GM19452 (cell line): ENCODE data around the gene FAM20C.

ENCODE experiments used
- ATAC-seq: cut with Tn5 transposase; IDR thresholded peaks from one replicate; pipeline ENCODE4 v1.9.1; 2021; ENCODE audit not compliant: unreplicated experiment

Gene FAM20C

DNA sequence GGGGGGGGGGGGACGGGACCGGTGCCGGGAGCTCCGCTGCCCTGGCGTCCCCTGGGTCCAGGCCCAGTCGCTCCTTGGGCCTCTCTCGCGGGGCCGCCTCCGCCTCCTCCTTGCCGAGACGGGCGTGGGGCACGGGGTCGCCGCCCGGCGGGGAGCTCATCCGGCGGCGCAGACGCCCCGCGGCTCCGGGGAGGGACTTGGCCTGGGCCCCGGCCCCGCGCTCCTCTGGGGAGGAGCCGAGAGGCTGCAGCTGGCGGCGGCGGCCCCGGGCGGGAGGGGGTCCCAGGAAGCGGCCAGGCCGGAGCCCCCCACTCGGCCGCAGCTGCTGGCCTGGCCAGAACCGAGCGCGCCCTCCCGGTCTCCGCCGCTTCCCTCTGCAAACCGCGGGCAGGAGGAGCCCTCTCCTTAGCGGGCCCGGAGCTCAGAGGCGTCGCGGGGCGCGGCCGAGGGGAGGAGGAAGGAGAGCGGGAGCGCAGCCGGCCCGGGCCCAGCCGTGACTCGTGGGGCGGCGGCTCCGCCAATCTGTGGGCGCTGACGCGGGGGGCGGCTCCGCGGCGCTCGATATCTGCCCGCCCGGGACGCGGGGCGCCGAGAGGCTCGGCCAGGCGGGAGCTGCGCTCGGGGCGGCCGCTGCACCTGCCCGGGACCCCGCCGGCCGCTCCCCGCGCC lies at the start of gene FAM20C:
FAM20C (plus strand) TSS at position 591 of the 669 bp plus-strand sequence. CDS start 629 bp downstream, outside the sequence.
- no peak for ATAC-seq

DNA sequence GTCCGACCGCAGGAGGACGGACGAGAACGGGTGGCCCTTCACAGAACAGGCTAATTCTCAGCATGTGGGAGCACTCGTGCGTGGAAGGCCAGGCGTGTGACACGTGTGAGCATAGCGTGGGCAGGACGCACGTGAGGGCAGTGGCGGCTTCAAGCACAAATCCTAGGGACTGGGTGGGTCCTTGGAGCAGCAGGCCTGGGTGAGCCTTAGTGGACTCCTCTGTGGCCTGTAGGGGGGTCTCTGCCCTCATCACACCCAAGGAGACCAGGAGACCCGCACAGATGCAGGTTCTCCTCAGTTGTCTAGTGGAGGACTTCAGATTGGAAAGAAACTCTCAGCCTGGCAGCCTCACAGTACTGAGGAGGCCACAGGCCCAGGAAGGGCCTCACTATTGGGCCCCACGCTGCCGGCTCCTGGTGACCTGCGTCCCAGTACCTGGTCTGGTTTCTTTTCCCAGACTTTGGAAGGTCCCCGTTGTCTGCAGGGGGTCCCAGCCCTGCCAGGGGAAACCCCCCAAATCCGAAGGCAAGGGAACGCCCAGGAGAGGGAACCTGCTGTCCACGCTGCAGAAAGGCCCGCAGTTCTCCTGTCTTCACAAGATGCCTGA lies 49.1 kb upstream of the FAM20C start:
- ATAC-seq = no peak

DNA sequence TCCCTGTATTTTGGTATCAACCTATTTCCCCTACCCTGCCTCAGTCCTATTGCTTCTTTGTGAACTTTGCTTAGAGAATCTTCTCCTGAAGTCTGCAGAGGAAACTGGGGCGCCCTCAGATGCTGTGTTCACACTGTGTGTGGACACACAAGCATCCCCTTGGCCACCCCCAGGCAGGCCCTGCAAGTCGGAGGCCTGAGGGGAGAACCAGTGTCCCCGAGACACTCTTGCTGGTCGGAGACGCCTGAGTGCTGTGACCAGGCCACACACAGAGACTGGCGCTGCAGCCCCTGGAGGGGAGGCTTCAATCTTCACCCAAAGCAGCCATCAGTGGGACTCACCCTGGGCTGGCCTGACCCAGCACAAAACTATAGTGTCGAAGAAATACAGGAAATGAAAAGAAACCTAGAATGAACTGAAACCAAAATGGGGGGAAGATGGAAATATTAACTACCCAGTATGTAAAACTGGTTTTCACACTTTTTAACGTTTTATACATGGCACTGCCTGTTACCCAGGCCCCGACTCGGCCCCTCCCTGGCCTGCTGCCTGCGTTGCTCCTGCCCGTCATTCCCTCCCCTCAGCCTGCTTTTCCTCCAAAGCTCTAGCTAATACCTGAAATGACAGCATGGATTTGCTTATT lies 48.4 kb upstream of the FAM20C start:
- ATAC-seq = peak; percentile 45

DNA sequence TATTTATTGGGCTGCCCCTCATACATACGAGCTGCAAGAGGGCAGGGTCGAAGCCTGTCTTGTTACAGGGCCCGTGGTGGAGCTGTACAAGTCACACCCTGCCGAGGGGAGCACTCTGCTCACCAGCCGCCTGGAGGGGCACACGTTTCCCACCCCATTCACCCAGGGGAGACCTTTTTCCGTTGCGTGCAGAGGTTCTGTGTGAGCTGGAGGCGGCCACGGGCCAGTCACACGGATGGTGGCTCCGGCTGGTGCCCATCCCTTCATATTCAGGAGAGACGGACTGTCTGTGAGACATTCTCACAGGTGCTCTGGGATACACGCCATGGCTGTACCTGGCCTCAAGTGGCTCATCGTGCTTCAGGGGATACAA lies 47.9 kb upstream of the FAM20C start:
- no peak for ATAC-seq

DNA sequence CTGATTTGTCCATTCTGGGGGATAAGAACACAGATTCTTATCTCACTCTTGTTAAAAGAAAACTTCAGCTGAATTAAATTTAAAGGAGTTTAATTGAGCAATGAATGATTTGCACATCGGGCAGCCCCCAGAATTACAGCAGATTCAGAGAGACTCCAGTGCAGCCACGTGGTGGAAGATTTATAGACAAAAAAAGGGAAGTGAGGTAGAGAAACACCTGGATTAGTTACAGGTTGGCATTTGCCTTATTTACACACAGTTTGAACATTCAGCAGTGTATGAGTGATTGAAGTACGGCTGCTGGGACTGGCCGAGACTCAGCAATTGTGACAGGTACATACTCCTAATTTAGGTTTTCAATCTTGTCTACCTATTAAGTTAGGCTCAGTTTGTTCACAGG lies 46.5 kb upstream of the FAM20C start:
- no peak for ATAC-seq

DNA sequence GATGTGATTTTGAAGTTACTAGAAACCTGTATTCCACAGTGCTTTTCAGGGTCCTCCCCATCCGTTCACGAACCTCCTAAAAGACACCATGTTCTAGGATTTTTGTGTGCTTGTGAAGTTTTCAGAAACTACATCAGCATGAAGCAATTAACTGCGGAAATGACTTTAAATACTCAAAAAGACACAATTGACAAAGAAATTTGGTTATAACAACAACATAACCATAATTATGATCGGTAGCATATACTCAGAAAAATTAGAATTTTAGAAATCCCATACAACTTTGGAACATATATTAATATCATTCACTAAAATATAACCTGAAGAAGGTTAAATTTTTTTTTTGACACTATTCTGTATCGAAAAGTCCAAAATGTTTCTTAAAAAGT lies 43.8 kb upstream of the FAM20C start:
- no peak for ATAC-seq

DNA sequence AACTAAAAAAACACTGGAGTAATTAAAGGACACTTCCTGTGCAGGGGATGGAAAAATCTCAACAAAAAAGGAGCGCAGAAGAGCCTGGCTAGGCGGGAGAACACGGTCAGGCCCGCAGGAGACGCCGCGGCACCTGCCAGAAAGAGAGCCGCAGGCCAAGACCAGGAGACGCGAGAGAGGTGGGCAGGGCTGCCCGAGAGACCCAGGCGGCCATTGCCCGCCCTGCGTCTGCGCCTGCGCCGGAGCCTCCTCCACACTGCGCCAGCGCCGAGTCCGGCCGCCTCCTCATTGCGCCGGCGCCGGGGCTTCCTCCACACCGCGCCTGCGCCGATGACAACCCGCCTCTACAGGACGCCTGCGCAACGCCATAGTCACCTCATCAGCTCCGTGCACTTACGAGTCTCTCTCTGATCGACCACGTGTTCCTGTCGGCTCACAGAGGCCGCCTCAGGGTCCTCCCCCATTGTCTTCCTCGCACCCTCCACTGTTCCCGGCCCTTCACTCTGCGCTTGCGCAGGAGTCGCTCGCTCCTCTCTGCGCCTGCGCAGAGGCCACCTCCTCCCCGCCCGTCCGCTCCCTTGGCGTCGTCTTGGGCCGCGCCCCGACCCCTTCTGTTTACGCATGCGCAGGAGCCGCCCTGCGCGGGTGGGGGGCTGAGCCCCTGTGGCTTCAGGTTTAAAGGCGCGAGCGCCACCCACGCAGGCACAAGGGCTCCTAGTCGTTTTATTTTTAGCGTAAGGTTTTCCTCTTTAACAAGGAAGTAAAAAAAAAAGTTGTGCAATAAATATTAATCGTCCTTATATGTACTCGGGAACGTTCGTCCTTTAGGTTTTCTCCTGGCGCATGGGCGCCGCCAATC lies 43.2 kb upstream of the FAM20C start:
- ATAC-seq = peak; percentile 96

DNA sequence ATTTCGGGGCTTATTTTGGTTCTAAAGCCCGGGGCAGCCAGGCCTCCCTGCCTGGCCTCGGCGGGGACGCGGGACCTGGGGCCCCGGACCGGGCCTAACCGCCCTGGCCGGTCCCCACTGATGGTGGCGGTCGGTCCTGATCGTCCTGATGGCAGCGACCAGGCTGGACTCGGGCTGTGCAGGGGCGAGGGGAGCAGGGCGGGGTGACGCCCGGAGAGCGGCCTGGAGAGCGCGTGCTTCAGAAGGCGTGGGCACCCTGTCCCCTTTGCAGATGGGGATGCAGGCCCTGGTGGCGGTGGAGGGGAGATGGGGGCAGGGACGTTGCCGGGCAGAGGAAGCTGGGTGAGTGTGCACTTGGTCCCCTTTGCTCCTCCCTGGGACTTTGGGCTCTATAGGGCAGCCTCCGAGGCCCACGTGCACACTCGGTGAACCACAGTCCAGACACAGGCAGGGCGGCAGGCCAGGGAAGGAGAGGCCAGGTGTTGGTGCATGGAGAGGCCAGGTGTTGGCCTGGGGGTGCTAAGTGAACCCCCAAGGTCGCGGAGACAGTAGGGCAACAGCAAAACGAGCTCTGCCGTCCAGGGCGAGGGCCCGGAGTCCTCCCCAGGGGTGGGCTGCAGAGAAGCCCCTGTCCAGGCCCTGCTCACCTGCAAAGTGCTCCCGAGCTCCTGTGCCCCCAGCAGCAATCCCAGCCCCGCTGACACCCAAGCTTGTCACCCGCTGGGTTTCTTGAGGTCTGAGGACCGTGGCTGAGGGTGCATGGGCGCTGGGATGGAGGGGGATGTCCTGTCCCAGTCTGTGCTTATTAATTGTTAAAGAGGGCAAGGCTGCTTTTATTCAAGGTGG lies 42.4 kb upstream of the FAM20C start:
- peak; percentile 18 for ATAC-seq

DNA sequence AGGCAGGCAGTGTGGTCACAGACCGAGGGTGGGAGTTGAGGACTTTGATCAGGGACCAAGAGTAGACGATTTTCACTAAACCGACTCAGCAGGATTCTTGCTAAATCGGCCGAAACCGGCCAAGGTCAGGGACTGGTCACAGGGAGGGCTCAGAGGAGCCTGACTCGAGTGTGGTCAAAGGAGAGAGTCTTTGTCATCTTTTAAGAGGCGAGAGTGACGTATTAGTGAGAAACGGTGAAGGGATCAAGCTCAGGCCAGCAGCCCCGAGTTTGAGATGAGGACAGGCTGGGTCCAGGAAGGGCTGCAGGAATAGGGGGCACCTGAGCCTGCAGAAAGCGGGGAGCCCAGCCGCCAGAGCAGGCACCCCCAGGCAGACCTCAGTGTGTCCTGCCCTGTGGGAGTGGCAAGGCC lies 41.6 kb upstream of the FAM20C start:
- no peak for ATAC-seq

DNA sequence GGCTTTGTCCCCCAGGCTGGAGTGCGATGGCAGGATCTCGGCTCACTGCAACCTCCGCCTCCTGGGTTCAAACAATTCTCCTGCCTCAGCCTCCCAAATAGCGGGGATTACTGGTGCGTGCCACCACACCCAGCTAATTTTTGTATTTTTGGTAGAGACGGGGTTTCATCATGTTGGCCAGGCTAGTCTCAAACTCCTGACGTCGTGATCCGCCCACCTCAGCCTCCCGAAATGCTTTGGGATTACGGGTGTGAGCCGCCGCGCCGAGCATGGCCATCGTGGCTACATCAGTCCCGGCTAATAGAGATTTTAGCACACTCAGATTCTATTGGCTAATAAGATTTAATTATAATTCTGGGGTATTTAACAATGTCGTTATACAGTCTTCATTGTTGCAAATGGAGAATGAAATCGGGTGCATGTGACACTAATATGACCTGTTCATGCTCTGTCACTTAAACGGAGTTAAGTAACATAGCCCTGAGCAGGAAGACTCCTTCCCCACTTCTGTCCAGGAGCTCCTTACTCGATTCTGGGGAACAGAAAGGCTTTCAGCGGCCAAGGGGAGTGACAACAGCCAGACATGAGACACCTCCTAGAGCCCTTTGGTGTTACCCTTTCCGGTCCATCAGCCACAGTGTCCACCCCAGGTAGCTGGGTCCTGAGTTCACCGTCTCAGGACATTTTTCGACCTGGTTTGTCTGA lies 40.9 kb upstream of the FAM20C start:
- ATAC-seq = no peak

DNA sequence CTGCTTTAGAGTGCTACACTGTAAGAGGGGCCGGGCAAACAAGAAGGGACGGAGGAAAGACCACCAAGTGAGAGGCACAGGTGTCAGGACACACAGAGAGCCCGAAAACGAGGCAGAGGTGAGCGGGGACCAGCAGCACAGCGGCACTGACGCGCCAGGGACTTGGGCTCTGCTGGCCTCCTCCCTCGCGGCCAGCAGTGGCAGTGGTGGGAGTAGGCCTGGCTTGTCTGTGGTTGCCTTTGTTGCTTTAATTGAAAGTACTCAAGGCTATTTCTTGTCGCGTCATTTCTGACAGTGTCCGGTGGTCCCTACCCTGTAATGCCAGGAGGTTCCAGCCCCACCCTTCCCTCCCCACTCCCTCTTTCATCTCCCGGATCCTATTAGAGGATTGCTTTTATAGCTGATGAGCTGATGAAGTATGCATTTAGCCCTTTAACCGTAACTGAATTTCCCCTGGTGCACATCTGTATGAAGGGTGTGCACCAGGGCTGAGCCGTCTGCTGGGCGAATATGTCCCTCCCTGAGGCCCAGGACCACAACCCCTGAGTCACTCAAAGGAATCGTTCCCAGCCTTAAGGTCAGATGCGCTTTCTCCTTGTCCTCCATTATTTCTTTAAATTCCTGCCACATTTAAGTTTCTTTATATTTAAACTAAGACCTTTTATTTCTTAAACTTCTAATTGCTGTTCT lies 39.5 kb upstream of the FAM20C start:
- no peak for ATAC-seq

DNA sequence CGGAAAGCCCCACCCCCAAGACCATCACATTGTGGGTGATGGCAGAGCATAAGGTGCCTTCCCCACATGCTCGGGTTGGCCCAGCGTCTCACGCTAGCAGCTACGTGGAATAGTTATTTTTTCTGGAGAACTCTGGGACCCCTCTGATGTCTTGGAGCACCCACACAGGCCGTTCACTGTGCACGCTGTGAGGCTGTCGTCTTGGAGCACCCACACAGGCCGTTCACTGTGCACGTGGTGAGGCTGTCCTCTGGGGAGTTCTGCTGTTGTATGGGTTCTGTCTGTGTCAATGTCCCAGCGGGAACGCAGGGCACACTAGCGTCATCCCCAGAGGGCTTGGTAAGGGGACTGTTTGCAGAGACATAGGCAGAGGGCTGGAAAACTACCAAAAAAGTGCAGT lies 38.8 kb upstream of the FAM20C start:
- ATAC-seq = no peak

DNA sequence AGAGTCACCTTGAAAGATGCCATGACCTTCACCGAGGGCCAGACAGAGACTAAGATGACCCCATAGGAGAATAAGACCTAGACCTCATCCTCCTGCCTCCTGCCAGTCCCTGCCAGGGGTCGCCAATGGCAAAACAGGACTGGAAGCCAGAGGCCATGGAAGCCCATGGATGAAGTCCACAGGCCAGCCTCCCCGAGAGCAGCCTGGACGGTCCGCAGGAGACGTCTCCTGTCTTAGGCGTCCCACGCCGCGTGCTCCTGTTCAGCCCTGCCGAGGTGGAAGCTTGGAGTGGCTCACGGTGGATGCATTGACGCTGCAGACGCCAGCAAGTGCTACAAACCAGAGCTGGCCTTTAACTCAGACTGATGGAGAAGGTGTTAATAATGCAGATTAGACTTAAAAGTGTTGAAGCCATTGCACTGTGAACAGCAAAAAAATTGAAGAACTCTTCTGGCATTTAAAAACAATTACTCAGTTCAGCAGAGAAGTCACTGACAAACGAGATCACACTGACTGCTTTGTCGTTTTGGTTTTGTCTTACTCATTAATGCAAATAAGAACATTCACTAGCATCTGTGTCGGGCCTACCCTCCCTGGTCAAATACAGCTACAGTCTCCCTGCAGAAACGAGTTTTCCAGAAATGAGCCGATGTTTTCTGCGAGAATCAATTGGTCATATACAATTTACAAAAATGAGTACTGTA lies 38.1 kb upstream of the FAM20C start:
- ATAC-seq = no peak

DNA sequence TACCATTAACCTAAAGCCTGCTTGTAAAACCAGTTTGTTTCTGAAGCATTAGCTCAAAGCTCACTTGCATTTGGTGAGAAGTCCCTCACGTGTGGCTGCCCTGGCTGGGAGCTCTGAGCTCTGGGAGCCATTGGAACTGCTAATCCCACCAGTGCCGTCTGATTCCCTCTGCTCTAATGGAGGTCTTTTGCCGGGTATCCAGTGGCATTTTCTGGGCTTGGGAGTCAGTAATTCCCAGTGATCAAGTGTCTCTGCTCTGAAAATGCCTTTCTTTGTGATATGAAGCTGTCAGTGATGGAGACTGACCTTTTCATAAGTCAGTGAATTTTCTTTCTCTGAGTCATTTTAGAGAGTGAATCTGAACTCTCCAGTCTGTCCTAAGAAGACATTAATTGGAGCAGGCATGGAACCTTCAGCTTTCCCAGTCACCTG lies 36.9 kb upstream of the FAM20C start:
- ATAC-seq = no peak

DNA sequence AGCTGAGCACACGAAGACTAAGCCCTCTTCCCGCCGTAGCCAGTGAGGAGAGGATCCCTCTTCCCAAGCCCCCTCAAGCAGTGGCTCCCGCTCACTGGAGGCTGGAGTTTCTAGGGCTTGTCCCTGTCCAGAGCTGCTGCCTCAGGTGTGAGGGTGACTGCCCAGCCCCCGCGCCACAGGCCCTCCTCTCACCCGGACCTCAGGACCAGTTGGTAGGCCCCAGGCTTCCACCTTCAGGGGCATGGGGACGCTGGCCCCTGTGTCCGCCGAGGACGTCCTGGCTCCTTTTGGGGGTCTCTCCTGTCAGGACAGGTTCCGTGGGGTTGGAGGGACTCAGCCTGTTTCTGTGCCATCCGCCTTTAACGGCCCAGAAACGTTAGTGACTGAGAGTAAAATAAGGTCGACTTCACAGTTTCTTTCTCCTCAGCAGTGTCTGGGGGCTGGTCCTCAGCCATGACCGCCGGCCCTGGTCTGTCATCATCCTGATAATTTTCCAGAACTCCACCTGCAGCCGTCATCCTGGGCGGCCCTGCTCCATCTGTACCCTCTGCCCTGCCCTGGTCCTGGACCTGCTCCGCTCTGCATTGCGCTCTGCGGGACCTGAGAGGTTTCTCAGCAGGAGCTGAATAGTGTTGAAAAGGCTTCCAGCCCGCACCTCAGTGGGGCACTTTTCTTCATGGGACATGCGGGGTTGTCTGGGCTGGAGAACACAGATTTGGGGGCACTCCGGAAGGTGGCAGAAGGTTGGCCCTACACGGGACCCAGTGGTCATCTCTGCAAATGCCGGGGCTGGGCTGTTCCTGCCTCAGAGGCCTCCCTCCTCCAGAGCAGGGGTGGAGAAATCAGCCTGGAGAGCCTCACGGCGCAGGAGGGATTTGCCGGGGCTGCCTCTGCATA lies 36.0 kb upstream of the FAM20C start:
- no peak for ATAC-seq

DNA sequence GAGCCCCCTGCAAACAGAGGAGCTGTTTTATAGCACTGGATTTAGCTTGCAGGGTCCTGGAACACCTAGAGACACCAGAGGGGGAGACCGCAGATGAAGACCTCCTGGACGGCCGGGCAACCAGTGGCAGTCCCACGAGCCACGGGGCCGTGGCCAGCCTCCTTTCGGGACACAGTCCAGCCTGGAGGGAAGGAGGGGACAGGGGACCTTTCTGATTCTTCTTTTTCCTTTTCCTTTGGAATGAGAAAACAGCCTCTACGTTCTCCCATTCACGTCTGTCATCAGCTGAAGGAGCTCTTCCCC lies 35.4 kb upstream of the FAM20C start:
- ATAC-seq = no peak

DNA sequence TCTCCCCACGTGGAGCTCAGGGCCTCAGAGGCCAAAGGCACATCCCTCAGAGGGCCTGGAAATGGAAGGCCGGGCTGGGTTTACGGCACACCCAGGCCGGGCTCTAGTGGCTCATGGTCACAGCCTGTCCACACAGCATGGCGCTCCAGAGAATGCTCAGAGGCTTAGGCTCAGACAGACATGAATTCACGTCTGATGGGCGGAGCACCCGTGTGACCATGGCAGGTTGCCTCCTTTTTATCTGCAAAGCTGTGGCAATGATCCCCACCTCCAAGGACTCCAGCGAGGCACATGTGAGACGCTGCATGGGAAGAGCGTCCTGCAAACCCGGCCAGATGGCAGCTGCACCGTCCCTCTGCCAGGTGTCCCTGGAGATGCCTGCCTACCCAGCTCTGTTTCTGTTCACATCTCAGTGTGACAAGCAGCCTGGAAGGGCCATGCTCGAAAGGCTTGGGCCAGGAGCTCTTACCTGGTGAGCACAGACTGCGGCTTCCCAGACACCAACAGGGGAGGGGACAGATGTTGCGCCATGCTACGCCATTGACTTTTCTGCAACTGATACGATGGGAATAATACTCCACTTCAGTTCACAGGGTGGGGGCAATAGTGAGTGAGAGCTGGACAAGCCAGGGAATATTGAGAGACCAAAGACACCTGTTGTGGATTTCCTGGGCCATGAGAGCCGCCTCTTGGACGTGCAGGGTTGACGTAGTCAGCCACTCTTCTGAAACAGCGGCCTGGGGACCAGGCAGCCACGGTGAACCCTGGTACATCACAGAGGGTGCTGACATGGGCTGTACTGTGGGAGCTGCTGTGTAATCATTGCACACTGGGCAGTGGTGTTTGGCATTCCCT lies 34.4 kb upstream of the FAM20C start:
- ATAC-seq = no peak
